Lung (tissue), 12 donors: ENCODE measurements around the gene RAB3GAP1. TPM values are rescaled to one million over a fixed set of nuclear protein-coding genes. Genes with fewer than 3 reads are reported as not detected.

Experiments used
- ATAC-seq: fragments of 200-7000 bp; cut with Tn5 transposase; one replicate; pipeline ENCODE4 v1.9.1; 2020; ENCODE audit warnings: moderate number of reproducible peaks; ENCODE audit not compliant: insufficient read depth, low FRiP score
- DNase-seq, 3 donors: peaks; one replicate each; pipeline ENCODE4 v3.0.0-alpha.2; 2013 to 2017
- H3K27ac ChIP-seq, 2 donors: one replicate each; pipeline ENCODE4 v1.5.1; 2013; ENCODE audit warnings: mild to moderate bottlenecking in 2 of 2, moderate library complexity in 2 of 2, control low read depth in 1 of 2, inconsistent platforms in 1 of 2, low read depth in 1 of 2, low read length in 1 of 2
- H3K27me3 ChIP-seq, 3 donors: one replicate each; pipeline ENCODE4 v1.5.1; 2013; ENCODE audit warnings: low read length in 2 of 3; ENCODE audit not compliant: control insufficient read depth in 3 of 3, insufficient read depth in 3 of 3
- H3K36me3 ChIP-seq, 4 donors: one replicate each; pipeline ENCODE4 v1.5.1; 2013; ENCODE audit warnings: low read length in 4 of 4, mild to moderate bottlenecking in 1 of 4, moderate library complexity in 1 of 4; ENCODE audit not compliant: control insufficient read depth in 4 of 4, insufficient read depth in 4 of 4
- H3K4me1 ChIP-seq, 5 donors: one replicate each; pipeline ENCODE4 v1.5.1; 2013; ENCODE audit warnings: low read length in 5 of 5, mild to moderate bottlenecking in 2 of 5, moderate library complexity in 1 of 5; ENCODE audit not compliant: control insufficient read depth in 5 of 5, insufficient read depth in 5 of 5
- H3K4me3 ChIP-seq: one replicate; pipeline ENCODE4 v1.5.1; 2013; ENCODE audit warnings: mild to moderate bottlenecking, control low read depth, moderate library complexity
- H3K9ac ChIP-seq, 2 donors: one replicate each; pipeline ENCODE4 v1.5.1; 2013; ENCODE audit warnings: low read length in 2 of 2, control low read depth in 1 of 2; ENCODE audit not compliant: insufficient read depth in 1 of 2
- H3K9me3 ChIP-seq, 4 donors: one replicate each; pipeline ENCODE4 v1.5.1; 2013; ENCODE audit warnings: low read length in 3 of 4, mild to moderate bottlenecking in 1 of 4, moderate library complexity in 1 of 4; ENCODE audit not compliant: control insufficient read depth in 4 of 4, insufficient read depth in 3 of 4
- CTCF ChIP-seq: IDR thresholded peaks from 2 replicates; pipeline ENCODE4 v1.5.1; 2012; ENCODE audit warnings: mild to moderate bottlenecking; ENCODE audit errors: control extremely low read depth, extremely low read depth
- WGBS, 2 donors: extraction: QIAGEN DNeasy Blood & Tissue Kit; methylation state at CpG; one replicate each; pipeline ENCODE4 v1.1.7; 2013; 5-methylcytosine and 5-hydroxymethylcytosine counted together
- polyA plus RNA-seq, 2 donors: library from polyadenylated mRNA; stranded (reverse); fragments of 200-250 nt; gene quantifications; one replicate each; pipeline ENCODE4 v1.2.1, GENCODE V29; 2013
- total RNA-seq, 2 donors: library from RNA; depleted of rRNA in 1 of 2; stranded (reverse); fragments of >200 nt in 1 of 2; gene quantifications; one replicate each; pipeline ENCODE4 v1.2.1, GENCODE V29; 2014 to 2021
- donor health status: control.
- donor health status: control.
- donor health status: Bipolar disorder and iron deficiency.
- donor health status: healthy.
- donor health status: DM: yes; HTN: yes; CAD: no.

RAB3GAP1 gene
- total and polyA plus RNA-seq, 4 donors, result 15.2 to 107 (median 25.4) TPM

GRCh38 chr2:135130751-135131150 is 78.7 kb downstream of the RAB3GAP1 start:
- DNase-seq, result no peak
- Histone ChIP-seq H3K27ac (peak overlapping the region in 1 of 2 donors; percentile 14), H3K4me1 (no peaks in the 10 kb centered on the region), H3K36me3 (peaks cover 10 to 28% (median 19%) of the 10 kb centered on the region in 4 donors), H3K9me3 (no peaks in the 10 kb centered on the region), H3K9ac (no peak overlapping the region), H3K27me3 (no peaks in the 10 kb centered on the region), H3K4me3 (no peak overlapping the region)
- WGBS, 2 donors, result 95 to 97% methylated on average over 2 of the region's 2 CpGs
- ATAC-seq, result no peak
- no peak for TF ChIP-seq CTCF

GRCh38 chr2:135132314-135132713 is 80.2 kb downstream of the RAB3GAP1 start:
- no peak overlapping the region for H3K9ac ChIP-seq
- H3K27me3 ChIP-seq, result no peaks in the 10 kb centered on the region
- ATAC-seq (no peak), DNase-seq (no peak)
- WGBS, 2 donors, result 90 to 92% methylated on average over 1 of the region's 1 CpG
- H3K4me3 ChIP-seq, result no peak overlapping the region
- TF ChIP-seq CTCF, result no peak
- H3K4me1 ChIP-seq, result no peaks in the 10 kb centered on the region
- no peak overlapping the region for H3K27ac ChIP-seq
- no peaks in the 10 kb centered on the region for H3K9me3 ChIP-seq
- peaks cover 13 to 28% (median 25%) of the 10 kb centered on the region in 4 donors for H3K36me3 ChIP-seq

GRCh38 chr2:135140606-135141005 is 88.5 kb downstream of the RAB3GAP1 start:
- H3K27me3 ChIP-seq, result no peaks in the 10 kb centered on the region
- H3K27ac ChIP-seq, result no peak overlapping the region
- no peak for TF ChIP-seq CTCF
- no peak overlapping the region for H3K9ac ChIP-seq
- no peak overlapping the region for H3K4me3 ChIP-seq
- H3K36me3 ChIP-seq, result peaks cover 19 to 34% (median 21%) of the 10 kb centered on the region in 4 donors
- no peaks in the 10 kb centered on the region for H3K4me1 ChIP-seq
- H3K9me3 ChIP-seq, result peaks cover 0 to 4% (median 2%) of the 10 kb centered on the region in 4 donors
- no peak for ATAC-seq
- DNase-seq, result no peak

- Histone ChIP-seq H3K27ac (no peak overlapping the region), H3K4me3 (no peak overlapping the region), H3K9ac (no peak overlapping the region), H3K4me1 (no peaks in the 10 kb centered on the region), H3K27me3 (no peaks in the 10 kb centered on the region), H3K36me3 (peaks cover 11 to 23% (median 16%) of the 10 kb centered on the region in 4 donors), H3K9me3 (peaks cover 0 to 4% (median 2%) of the 10 kb centered on the region in 4 donors)
- WGBS, 2 donors, result 95 to 96% methylated on average over 1 of the region's 1 CpG
- ATAC-seq, result no peak
- DNase-seq, result no peak
- TF ChIP-seq CTCF, result no peak
Observed at GRCh38 chr2:135142323-135142722, 90.2 kb downstream of the RAB3GAP1 start.
